GM19328 (cell line): Measurements from ENCODE around the gene KAZN.

ENCODE experiments used
- ATAC-seq: cut with Tn5 transposase; IDR thresholded peaks from one replicate; pipeline ENCODE4 v1.9.1; 2021; ENCODE audit warnings: mild to moderate bottlenecking, moderate library complexity; ENCODE audit not compliant: unreplicated experiment

KAZN gene

GRCh38 chr1:14738235-14738634, 139.8 kb downstream of the KAZN start:
- ATAC-seq, result no peak

DNA sequence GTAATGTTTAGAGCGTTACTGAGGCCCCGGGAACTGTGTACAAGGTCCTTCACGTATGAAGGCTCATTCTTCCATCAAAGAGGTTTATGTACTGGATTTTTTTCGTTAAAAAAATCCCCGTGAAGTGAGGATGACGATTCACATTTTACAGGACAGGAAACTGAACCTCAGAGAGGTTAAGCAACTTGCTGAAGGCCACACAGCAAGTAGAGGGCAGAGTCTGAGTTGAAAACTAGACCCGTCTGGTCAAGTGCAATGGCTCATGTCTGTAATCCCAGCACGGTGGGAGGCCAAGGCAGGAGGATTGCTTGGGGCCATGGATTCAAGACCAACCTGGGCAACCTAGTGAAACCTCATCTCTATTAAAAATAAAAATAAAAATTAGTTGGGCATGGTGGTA, 140.2 kb downstream of the KAZN start:
- no peak for ATAC-seq

DNA sequence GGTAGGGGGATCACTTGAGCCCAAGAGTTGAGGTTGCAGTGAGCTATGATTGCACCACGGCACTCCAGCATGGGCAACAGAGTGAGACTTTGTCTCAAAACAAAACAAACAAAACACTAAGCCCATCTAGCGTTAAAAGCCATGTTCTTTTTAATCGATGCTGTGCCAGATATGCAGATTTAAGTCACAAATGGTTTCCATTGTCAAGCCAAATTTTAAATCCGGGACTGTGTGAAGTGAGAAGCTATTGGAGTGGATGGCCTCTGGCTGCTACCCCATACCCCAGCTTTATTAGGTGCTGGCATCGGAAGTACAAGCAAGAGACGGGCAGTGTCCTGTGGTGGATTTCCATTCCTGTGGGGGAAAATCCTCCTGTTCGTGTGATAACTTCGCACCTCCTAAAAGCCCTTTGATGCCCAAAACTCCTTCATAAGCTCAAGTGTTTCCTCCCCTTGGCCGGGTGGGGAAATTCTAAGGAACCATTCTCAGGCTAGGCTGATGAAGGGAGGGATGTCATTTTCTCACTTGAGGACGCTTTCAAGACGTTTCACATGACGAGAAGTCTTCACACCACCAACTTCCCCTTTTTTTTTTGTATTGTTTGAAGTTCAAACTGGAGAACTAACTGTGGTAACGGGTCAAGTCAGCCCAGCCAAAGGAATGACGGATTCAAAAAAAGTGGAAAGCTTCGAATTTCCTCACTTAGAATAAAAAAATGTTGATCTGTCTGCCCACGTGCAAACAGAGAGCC, 140.8 kb downstream of the KAZN start:
- no peak for ATAC-seq

DNA sequence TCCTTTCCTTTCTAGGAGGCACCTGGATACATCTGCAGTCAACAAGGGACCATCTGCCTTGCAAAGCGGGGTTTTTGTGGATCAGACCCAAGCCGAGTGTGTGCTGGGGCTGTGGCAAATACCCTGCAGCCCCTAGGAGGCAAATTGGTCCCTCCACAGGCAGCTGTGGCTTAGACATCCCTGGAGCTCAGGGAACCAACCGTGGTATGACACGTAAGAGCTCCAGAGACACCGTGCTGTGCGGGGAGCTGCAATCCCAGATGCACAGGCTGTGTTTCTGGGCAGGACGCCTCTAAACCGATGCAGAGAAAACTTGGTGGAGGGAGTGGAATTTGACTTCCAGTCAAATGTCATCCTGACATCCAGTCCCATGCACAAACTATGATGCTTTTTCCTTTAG, 141.5 kb downstream of the KAZN start:
- ATAC-seq, result no peak

DNA sequence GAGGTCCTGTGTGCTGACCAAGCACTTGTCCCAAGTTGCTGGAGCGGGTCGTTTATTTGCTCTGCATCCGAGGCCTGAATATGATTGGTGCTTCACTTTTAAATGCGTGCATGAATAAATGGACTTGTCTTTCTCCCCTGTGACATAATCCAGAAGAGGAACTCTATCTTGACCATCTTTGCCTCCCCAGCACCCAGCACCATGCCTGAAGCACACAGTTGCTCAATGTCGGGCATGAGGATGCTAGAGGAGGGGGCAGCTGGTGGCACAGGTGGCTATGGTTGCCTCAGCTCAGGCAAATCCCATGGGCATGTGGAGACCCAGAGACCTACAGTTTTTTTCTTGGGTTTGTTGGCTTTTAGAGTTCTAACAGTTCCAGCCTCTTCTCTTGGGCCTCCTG, 142.6 kb downstream of the KAZN start:
- no peak for ATAC-seq

GRCh38 chr1:14741532-14741931, 143.0 kb downstream of the KAZN start:
- ATAC-seq, result no peak

- no peak for ATAC-seq
Observed at GRCh38 chr1:14742181-14742980, 143.9 kb downstream of the KAZN start.

DNA sequence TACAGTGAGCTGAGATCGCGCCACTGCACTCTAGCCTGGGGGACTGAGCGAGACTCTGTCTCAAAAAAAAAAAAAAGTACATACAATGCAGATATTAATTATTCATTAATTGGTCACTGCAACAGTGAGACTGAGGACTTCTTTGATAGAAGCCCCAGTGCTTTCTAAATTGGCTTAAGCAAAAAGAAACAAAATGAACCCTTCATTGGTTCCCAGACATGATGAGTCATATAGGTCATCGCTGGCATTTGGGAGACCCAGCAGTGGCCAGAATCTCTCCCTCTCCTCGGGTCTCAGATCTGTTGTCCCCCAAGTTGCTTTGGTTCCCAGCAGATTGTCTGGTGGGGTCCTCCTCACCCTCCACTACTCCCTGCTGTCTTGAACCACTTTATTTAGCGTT, 144.9 kb downstream of the KAZN start:
- no peak for ATAC-seq

- no peak for ATAC-seq
Observed at GRCh38 chr1:14745001-14745720, 146.7 kb downstream of the KAZN start.

DNA sequence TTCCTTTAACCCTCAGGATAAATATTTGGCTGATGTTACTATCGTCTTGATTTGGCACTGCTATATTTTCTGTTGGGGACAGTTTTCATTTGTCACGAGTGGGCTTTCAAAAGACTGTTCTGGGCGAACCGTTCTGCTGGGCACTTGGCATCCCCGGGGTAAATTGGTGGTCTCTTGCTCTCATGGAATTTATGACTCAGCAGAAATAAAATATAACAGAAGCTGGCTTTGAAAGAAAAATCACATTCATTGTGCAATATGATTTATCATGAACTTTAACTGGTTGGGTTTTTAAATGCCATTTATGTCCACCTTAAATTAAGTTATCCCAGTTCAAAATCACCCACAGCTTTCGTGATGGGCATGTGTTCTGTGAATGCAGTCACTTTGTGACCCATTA, 147.3 kb downstream of the KAZN start:
- no peak for ATAC-seq

GRCh38 chr1:14746393-14746792, 147.9 kb downstream of the KAZN start:
- no peak for ATAC-seq

DNA sequence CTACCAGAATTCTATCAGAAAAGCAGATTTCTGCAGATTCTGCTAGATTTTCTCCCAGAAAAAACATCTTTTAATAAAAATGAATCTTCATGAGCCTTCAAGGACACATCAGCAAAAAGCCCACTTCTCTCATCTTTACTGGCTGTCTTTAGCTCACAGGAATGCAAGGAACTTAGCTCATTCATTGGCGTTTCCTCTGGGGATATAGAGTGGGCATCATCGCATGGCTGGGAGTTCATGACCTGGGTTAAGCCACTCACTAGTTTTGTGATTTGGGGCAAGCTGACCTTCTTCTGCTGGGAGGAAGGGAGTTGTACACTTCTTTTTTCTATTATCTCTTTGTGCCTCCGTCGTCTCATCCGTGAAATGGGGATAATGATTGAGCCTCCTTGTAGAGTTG, 149.7 kb downstream of the KAZN start:
- no peak for ATAC-seq

- no peak for ATAC-seq
Observed at GRCh38 chr1:14748977-14749376, 150.5 kb downstream of the KAZN start.

- ATAC-seq, result no peak
Observed at GRCh38 chr1:14750490-14750889, 152.0 kb downstream of the KAZN start.

DNA sequence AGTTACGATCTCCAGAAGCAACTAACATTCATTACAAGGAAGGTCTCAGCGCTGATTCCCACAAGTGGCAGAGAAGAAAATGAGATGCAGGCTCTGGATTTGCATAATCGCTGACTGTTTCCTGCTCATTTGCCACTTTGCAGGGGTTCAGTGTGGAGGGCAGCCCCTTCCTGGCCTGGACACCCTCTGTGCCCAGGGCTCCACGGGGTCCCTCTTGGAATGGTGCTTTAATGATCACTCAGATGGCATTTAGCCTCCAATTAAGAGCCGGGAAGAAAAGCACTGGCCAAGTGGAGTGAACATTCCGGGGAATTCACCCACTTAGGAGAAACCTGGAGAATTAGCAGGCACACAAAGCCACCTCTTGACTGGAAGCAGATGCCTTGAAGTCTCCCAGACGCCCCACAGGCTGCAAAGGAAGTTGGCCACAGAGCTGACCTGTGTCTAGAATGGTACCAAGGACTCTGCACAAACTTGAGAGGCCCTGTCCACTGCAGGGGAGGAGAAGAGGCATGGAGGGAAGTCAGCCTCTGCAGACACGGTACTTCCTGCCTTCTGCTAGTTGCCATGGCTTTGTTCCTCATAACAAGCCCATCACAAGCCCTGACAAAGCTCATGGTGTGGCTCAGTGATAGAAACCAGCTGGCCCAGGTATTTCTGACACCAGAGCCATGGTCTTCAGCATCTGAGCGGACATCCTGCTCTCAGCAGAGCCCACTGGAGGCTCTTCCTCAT, 157.2 kb downstream of the KAZN start:
- no peak for ATAC-seq

GRCh38 chr1:14756589-14757285, 158.3 kb downstream of the KAZN start:
- ATAC-seq, result no peak

GRCh38 chr1:14757286-14757625, 158.8 kb downstream of the KAZN start:
- ATAC-seq, result no peak

- ATAC-seq, result no peak
Observed at GRCh38 chr1:14759042-14759818, 160.7 kb downstream of the KAZN start.

GRCh38 chr1:14759843-14760242, 161.4 kb downstream of the KAZN start:
- ATAC-seq, result no peak

DNA sequence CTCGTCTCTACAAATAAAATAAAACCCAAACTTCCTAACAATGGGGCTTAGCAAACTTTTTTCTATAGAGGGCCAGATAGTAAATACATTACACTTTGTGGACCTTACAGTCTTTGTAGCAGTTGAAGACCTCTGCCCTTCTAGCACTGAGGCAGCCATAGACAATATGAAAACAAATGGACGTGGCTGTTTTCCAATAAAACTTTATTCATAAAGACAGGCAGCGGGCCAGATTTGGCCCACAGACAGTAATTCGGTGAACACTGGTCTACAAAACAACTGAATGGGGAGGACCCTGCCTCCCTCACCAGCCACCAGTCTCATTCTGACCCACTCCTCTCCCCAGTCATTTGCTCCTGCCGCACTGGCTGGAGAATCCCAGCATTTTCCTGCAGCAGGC, 162.3 kb downstream of the KAZN start:
- ATAC-seq, result no peak
